Ascending aorta (tissue), 2 donors: ENCODE results near the gene DYNAP. TPM values are rescaled to one million over a fixed set of nuclear protein-coding genes. Genes with fewer than 3 reads are reported as not detected.

Experiments
- DNase-seq, 2 donors: peaks; one replicate each; pipeline ENCODE4 v3.0.0-alpha.2; 2019; ENCODE audit warnings: low spot score in 2 of 2
- H3K27ac ChIP-seq, 2 donors: fragments of 200-600 bp; sonication (generic); one replicate each; pipeline ENCODE4 v1.5.1; 2016 to 2017; ENCODE audit warnings: mild to moderate bottlenecking in 1 of 2
- H3K27me3 ChIP-seq: fragments of 200-600 bp; sonication (generic); one replicate; pipeline ENCODE4 v1.5.1; 2017
- H3K36me3 ChIP-seq, 2 donors: fragments of 200-600 bp; sonication (generic); one replicate each; pipeline ENCODE4 v1.5.1; 2016
- H3K4me1 ChIP-seq, 2 donors: fragments of 200-600 bp; sonication (generic); one replicate each; pipeline ENCODE4 v1.5.1; 2016 to 2017; ENCODE audit warnings: mild to moderate bottlenecking in 1 of 2
- H3K4me3 ChIP-seq, 2 donors: fragments of 200-600 bp; sonication (generic); one replicate each; pipeline ENCODE4 v1.5.1; 2016 to 2017; ENCODE audit warnings: mild to moderate bottlenecking in 1 of 2
- H3K9me3 ChIP-seq, 2 donors: fragments of 200-600 bp; sonication (generic); one replicate each; pipeline ENCODE4 v1.5.1; 2016
- intact Hi-C: fragments of 100-400 bp; cut with DNase I; formaldehyde crosslinking; loops from one replicate; pipeline ENCODE4 v1.15.1; 2023
- total RNA-seq: library from RNA; depleted of rRNA; stranded (reverse); fragments of >200 nt; gene quantifications from one replicate; pipeline ENCODE4 v1.1.0, GENCODE V29; 2016
- TF ChIP-seq, protein P1 (sequence below), 3 experiments: fragments of 200-600 bp in 2 of 3; fragments of 450-650 bp in 1 of 3; sonication (generic) in 2 of 3; IDR thresholded peaks; one replicate each; pipeline ENCODE4 v1.5.1; 2016 to 2019; ENCODE audit warnings: antibody characterized with exemption in 3 of 3, mild to moderate bottlenecking in 1 of 3, moderate library complexity in 1 of 3

Gene DYNAP
- total RNA-seq, 1 donor from 2014 or later: not detected

DNA sequence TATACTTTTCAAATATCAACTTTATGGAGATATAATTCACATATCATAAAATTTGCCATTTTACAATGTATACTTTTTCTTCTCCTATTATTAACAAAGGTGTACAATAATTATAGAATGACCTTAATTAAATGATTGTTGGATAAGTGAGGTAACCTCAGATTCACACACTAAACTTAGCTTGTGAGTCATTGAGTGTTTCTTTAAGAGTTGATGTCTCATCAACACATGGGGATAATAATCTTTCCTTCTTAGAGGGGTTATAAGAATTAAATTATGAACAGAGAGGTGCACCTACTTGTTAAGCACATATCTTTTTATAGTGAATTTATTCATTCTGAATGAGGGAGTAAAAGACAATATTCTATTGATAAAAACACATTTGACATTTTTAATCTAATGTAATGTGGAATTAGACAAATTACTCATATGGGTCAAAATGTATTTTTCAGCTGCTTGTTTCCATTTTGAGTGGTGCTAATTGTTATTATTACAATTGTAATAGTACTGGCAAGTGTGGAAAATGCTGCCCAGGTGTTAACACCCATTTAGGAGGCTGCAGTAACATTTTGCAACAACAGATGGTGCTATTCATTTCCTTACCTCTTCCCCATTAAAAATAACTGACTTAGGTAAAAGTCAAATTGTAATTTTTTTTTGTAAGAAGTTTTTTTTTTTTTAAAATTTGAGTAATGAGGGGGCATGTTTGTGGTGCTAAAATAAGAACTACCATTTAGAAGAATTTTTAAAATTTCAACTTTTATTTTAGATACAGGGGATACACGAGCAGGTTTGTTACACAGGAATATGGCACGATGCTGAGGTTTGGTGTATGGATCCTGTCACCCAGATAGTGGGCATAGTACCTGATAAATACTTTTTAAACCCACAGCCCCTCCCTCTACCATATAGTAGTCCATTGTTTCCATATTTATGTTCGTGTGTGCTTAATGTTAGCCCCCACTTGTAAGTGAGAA, 32.1 kb upstream of the DYNAP start:
- Histone ChIP-seq H3K4me1 (no peaks in the 10 kb centered on the region), H3K27me3 (no peaks in the 10 kb centered on the region), H3K4me3 (no peak overlapping the region), H3K9me3 (no peaks in the 10 kb centered on the region), H3K36me3 (no peaks in the 10 kb centered on the region), H3K27ac (no peak overlapping the region)
- intact Hi-C loops: loop anchor here (10.0 kb wide), 1 partner anchor 46 kb away; no protein-coding TSS in a partner anchor
- TF ChIP-seq, protein P1, sequence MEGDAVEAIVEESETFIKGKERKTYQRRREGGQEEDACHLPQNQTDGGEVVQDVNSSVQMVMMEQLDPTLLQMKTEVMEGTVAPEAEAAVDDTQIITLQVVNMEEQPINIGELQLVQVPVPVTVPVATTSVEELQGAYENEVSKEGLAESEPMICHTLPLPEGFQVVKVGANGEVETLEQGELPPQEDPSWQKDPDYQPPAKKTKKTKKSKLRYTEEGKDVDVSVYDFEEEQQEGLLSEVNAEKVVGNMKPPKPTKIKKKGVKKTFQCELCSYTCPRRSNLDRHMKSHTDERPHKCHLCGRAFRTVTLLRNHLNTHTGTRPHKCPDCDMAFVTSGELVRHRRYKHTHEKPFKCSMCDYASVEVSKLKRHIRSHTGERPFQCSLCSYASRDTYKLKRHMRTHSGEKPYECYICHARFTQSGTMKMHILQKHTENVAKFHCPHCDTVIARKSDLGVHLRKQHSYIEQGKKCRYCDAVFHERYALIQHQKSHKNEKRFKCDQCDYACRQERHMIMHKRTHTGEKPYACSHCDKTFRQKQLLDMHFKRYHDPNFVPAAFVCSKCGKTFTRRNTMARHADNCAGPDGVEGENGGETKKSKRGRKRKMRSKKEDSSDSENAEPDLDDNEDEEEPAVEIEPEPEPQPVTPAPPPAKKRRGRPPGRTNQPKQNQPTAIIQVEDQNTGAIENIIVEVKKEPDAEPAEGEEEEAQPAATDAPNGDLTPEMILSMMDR (IDR thresholded peaks at IDR 0.05): peak in 1 of 3 experiments; percentile 31
- no peak for DNase-seq

DNA sequence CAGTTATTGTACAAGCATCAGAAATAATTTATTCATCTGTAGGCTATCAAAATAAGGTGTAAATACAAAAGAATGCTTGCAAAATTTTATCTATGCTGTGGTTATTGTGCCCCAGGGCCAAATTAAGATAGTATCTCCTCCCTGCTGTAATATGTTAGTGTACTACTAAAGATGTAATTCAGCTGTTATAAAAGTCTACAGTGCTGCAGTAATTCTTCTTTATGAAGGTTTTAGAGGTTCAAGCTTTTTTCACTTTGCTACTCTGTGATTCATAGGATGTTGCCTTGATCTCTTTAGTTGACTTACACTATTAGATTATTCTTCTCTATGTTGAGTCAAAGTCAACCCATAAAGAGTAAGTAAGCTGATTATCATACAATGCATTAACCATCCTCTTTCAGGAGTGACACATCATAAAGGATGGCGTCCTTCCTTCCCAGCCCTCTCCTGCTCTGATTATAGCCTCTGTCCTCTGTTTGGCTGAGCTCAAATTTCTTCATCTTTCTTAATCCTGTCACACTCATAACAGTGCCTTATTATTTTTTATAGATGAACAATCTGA, 29.3 kb upstream of the DYNAP start:
- Histone ChIP-seq H3K36me3 (no peaks in the 10 kb centered on the region), H3K9me3 (no peaks in the 10 kb centered on the region), H3K4me1 (no peaks in the 10 kb centered on the region), H3K27me3 (no peaks in the 10 kb centered on the region), H3K27ac (no peak overlapping the region), H3K4me3 (no peak overlapping the region)
- DNase-seq: no peak
- TF ChIP-seq, protein P1 (IDR thresholded peaks at IDR 0.05): no peak
- intact Hi-C loops: no loop called here

DNA sequence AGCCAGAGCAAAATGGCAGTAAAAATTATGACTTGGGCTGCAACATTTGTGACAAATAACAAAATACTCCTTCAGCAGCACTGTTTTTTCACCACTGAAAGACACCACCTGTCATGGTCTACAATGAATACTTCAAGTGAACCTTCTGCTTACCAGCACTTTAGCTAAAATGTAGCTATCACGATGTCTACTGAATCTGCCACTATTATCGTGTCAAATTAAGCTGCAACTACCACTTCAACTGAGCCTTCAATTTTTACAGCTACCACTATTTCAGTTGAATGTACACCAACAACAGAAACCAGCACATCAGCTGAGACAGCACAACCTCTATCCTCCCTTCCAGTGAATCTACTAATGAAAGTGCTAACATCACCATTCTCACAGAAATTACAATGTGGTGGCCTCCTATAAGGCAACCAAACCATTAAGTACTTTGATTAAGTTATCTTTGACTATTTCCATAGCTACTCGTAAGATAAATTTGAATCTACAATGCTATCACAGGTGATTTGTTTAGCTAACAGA, 10.8 kb upstream of the DYNAP start:
- Histone ChIP-seq H3K4me1 (no peaks in the 10 kb centered on the region), H3K27me3 (no peaks in the 10 kb centered on the region), H3K9me3 (no peaks in the 10 kb centered on the region), H3K27ac (no peak overlapping the region), H3K36me3 (no peaks in the 10 kb centered on the region), H3K4me3 (no peak overlapping the region)
- TF ChIP-seq, protein P1 (IDR thresholded peaks at IDR 0.05): no peak
- intact Hi-C loops: no loop called here
- DNase-seq: no peak

DNA sequence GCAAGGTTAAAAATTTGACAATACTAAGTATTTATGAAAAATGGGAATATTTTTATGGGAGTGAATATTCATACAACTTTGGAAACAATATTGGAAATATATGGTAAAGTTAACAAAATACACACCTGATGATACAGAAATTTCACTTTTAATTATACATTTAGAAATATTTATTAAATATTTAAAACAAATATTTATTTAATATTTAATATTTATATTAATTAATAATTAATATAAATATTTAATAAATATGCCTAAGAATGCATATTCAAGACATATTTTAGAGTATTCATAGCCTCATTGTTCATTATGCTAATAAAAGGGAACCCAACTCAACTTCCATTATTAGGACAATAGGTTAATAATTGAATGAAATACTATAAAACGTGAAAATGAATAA, 7.0 kb upstream of the DYNAP start:
- Histone ChIP-seq H3K36me3 (no peaks in the 10 kb centered on the region), H3K27me3 (no peaks in the 10 kb centered on the region), H3K27ac (no peak overlapping the region), H3K4me1 (no peaks in the 10 kb centered on the region), H3K4me3 (no peak overlapping the region), H3K9me3 (no peaks in the 10 kb centered on the region)
- no peak for DNase-seq
- intact Hi-C loops: no loop called here
- TF ChIP-seq, protein P1 (IDR thresholded peaks at IDR 0.05): no peak

DNA sequence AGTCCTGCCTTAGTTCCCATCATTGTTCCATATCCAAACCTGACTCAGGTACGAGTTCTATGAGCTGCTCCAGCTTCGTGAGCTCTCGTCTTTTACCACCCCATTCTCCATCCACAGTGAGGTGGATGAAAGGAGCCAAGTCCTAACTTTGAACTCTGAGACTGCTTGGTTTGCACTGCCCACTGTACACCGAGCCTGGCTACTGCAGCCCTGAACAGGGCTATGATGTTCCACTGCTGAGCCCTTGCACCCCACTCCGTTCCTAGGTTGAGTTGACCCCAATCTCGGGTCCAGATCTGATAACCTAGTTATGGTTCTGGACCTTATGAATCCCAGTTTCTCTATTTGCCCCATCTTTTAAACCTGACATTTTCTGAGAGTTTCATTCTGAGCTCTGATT, 5.3 kb upstream of the DYNAP start:
- Histone ChIP-seq H3K9me3 (no peaks in the 10 kb centered on the region), H3K27ac (no peak overlapping the region), H3K4me3 (no peak overlapping the region), H3K27me3 (no peaks in the 10 kb centered on the region), H3K36me3 (no peaks in the 10 kb centered on the region), H3K4me1 (no peaks in the 10 kb centered on the region)
- no peak for DNase-seq
- TF ChIP-seq, protein P1 (IDR thresholded peaks at IDR 0.05): no peak
- intact Hi-C loops: no loop called here
